ENCODE measurements around the gene PHF14. TPM values are rescaled to one million over a fixed set of nuclear protein-coding genes. Genes with fewer than 3 reads are reported as not detected.

The PHF14 gene
- total and polyA plus RNA-seq, 2 experiments from 2014 or later, result 72.0 to 87.9 TPM

- no peak for TF ChIP-seq ZNF462 (CRISPR knock-in tag; IDR thresholded peaks at IDR 0.05)
- no peak for TF ChIP-seq CREB1 (CRISPR knock-in tag; IDR thresholded peaks at IDR 0.05; ENCODE audit: low read depth)
- TF ChIP-seq, protein P1, sequence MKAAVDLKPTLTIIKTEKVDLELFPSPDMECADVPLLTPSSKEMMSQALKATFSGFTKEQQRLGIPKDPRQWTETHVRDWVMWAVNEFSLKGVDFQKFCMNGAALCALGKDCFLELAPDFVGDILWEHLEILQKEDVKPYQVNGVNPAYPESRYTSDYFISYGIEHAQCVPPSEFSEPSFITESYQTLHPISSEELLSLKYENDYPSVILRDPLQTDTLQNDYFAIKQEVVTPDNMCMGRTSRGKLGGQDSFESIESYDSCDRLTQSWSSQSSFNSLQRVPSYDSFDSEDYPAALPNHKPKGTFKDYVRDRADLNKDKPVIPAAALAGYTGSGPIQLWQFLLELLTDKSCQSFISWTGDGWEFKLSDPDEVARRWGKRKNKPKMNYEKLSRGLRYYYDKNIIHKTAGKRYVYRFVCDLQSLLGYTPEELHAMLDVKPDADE (IDR thresholded peaks at IDR 0.05), result no peak
Observed at GRCh38 chr7:11217848-11218565, 244.3 kb downstream of the PHF14 start (continued).
